Epithelial cell of proximal tubule (primary cell): Measurements from ENCODE around the gene NOS1AP. TPM values are rescaled to one million over a fixed set of nuclear protein-coding genes. Genes with fewer than 3 reads are reported as not detected.
"Not testable (repeated sequence)": the region's sequence is repeated elsewhere in the genome, so short reads cannot be mapped to it uniquely, and the experiment has no call there.

Experiments
- DNase-seq: peaks from one replicate; pipeline ENCODE4 v3.0.0-alpha.2; 2011; ENCODE audit warnings: low read depth
- H3K4me3 ChIP-seq: 2 replicates; pipeline ENCODE4 v1.5.1; 2011; ENCODE audit warnings: low read depth, mild to moderate bottlenecking, low read length
- total RNA-seq: library from RNA; depleted of rRNA; stranded (reverse); fragments of >200 nt; gene quantifications from 2 replicates; pipeline ENCODE4 v1.2.3, GENCODE V29; 2015
- TF ChIP-seq, protein P1 (sequence below): conservative IDR thresholded peaks from 2 replicates; pipeline ENCODE4 v1.5.1; 2012; ENCODE audit warnings: low read depth, mild to moderate bottlenecking, low read length

Gene NOS1AP
- total RNA-seq, 1 donor from 2014 or later, result 2.2 TPM

DNA sequence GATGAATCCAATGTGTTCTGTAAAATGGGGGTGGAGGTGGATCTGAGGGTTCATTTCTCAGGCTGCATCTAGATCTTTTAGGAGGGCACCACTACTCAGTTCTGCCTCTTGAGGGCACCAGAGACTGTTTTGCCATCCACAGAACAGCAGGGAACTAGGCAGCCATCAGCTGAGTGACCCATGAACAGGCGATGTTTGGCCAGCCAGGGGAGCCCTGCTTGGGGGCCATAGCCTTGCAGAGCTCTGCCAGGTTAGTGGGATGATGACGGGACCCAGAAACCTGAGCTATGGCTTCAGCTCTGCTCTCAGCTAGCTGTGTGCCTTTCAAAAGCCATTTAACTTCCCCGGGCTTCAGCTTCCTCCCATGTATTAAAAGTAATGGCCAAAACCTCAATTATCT is 13.4 kb upstream of the NOS1AP start:
- no peak for DNase-seq
- TF ChIP-seq, protein P1, sequence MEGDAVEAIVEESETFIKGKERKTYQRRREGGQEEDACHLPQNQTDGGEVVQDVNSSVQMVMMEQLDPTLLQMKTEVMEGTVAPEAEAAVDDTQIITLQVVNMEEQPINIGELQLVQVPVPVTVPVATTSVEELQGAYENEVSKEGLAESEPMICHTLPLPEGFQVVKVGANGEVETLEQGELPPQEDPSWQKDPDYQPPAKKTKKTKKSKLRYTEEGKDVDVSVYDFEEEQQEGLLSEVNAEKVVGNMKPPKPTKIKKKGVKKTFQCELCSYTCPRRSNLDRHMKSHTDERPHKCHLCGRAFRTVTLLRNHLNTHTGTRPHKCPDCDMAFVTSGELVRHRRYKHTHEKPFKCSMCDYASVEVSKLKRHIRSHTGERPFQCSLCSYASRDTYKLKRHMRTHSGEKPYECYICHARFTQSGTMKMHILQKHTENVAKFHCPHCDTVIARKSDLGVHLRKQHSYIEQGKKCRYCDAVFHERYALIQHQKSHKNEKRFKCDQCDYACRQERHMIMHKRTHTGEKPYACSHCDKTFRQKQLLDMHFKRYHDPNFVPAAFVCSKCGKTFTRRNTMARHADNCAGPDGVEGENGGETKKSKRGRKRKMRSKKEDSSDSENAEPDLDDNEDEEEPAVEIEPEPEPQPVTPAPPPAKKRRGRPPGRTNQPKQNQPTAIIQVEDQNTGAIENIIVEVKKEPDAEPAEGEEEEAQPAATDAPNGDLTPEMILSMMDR, result peak; percentile 99
- no peak overlapping the region for H3K4me3 ChIP-seq

DNA sequence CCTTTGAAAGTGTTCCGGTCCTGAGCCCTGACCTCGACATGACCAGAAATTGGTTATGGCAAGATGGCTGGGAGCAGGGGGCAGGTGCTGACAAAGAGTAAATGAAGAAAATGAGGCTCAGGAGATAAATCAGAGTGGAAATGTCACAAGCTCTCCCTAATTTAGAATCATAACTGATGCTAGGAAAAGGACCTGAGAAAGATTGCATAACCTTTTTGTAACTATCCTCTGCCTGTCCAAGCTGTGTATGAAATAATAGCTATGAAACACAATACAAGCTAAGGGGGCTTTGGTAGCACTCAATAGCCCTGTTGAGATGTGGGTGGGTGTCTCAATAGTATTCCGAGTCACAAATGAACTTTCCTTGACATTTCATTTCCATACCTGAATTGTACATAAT is 12.9 kb upstream of the NOS1AP start:
- H3K4me3 ChIP-seq, result no peak overlapping the region
- TF ChIP-seq, protein P1, result no peak
- DNase-seq, result no peak

DNA sequence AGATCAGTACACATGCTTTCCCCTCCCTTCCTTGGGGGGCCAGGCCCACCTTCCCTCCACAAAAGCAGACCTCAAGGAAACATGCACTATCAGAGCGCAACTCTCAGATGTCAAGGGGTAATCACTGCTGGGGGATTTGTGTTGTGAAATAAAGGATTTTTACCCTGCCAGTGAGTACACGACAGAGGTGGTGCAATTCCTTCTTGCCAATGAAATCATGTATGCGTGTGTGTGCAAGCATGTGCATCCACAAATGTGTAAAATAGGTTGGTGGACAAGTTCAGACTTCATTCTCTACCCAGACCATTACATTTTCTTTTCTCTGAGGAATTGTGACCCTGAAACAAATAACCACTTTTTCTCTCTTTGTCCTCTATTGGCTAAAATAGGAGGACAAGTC is 9.8 kb upstream of the NOS1AP start:
- DNase-seq, result no peak
- TF ChIP-seq, protein P1, result no peak
- H3K4me3 ChIP-seq, result no peak overlapping the region

DNA sequence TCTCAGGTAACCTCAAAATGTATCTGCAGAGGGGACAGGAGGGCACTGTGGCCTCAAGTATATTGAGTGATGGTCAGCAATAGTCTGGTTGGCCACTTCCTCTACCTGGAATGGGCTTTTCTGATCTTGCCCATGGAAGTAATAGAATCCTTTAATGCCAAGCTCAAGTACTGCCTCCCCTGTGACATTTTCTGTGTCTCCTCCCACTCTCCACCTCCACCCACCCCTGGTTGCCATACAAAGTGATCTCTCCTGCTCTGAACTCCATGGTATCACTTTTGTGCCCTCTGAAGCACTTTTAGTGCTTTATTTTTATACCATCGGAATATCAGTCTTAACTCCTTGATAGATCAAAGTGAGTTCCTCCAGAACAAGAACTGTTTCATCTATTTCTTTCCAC is 9.2 kb upstream of the NOS1AP start:
- DNase-seq, result no peak
- no peak overlapping the region for H3K4me3 ChIP-seq
- TF ChIP-seq, protein P1, result no peak

DNA sequence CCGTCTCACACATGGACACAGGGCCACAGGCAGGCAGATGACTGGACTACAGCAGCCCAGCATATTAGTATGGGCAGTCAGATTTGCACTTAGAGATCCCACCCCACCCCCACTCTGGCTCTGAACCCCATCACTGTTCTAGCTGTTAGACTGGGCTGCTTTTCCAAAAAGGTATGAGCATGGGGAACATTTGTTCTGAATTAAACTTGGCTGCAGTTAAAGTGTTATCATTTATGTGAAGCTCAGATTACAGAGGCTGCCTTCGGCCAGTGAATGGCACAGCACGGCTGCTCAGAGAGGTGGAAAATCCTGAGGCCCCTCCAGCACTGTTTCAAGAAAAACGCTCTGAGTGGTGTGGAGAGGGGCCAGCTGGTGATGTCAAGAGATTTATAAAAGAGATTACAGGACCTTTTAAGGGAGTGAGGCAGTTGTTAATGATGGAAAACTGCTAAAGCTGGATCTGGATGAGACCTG is 6.9 kb upstream of the NOS1AP start:
- no peak overlapping the region for H3K4me3 ChIP-seq
- TF ChIP-seq, protein P1, result no peak
- no peak for DNase-seq

GRCh38 chr1:162065016-162065415 is 4.5 kb upstream of the NOS1AP start:
- no peak overlapping the region for H3K4me3 ChIP-seq
- DNase-seq, result no peak
- TF ChIP-seq, protein P1, result no peak

DNA sequence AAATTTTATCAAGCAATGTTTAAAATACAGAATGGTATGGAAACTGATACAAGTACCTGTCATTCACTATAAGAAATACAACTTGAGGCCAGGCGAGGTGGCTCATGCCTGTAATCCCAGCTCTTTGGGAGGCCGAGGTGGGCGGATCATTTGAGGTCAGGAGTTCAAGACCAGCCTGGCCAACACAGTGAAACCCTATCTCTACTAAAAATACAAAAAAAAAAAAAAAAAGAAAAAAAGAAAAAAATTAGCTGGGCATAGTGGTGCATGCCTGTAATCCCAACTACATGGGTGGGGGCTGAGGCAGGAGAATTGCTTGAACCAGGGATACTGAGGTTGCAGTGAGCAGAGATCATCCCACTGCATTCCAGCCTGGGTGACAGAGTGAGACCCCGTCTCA is 2.7 kb upstream of the NOS1AP start:
- not testable (repeated sequence) for H3K4me3 ChIP-seq, DNase-seq
